Panc1 (cell line): ENCODE results near the gene DOK7.

ENCODE experiments used
- CTCF ChIP-seq: fragments of 450-650 bp; IDR thresholded peaks from 2 replicates; pipeline ENCODE4 v1.5.1; 2017; ENCODE audit warnings: mild to moderate bottlenecking
- POLR2AphosphoS5 ChIP-seq: IDR thresholded peaks from 2 replicates; pipeline ENCODE4 v1.6.1; 2012; ENCODE audit warnings: mild to moderate bottlenecking, low read depth, low read length, moderate library complexity
- REST ChIP-seq, 2 experiments: IDR thresholded peaks; 2 replicates each; pipeline ENCODE4 v1.6.1; 2011 to 2012; ENCODE audit warnings: low read depth in 2 of 2, control low read depth in 1 of 2, low read length in 1 of 2, mild to moderate bottlenecking in 1 of 2, moderate library complexity in 1 of 2; ENCODE audit not compliant: insufficient read depth in 1 of 2
- SIN3A ChIP-seq: IDR thresholded peaks from 2 replicates; pipeline ENCODE4 v1.6.1; 2012; ENCODE audit warnings: low read depth, mild to moderate bottlenecking, low read length, moderate library complexity, borderline replicate concordance; ENCODE audit not compliant: insufficient read depth
- TCF7L2 ChIP-seq: IDR thresholded peaks from 2 replicates; pipeline ENCODE4 v1.6.1; 2011; ENCODE audit warnings: mild to moderate bottlenecking, low read depth, low read length, inconsistent platforms

- no peak for TF ChIP-seq CTCF
- no peak for TF ChIP-seq POLR2AphosphoS5
- no peak for TF ChIP-seq REST (IDR thresholded peaks at IDR 0.05; ENCODE audit: insufficient read depth in 1 of 2, low read depth in 2 of 2, low read length in 1 of 2)
- no peak for TF ChIP-seq SIN3A
- no peak for TF ChIP-seq TCF7L2
These were observed 54.0 kb downstream of the DOK7 start for GRCh38 chr4:3516836-3517730.
